HepG2 (cell line): ENCODE results near the gene POLA2. TPM values are rescaled to one million over a fixed set of nuclear protein-coding genes. Genes with fewer than 3 reads are reported as not detected.

Source experiments
- ATAD3A ChIP-seq: sonication (generic); formaldehyde crosslinking; IDR thresholded peaks from 2 replicates; pipeline ENCODE4 v1.4.0; 2020; ENCODE audit warnings: missing genetic modification reagents
- GATAD2A ChIP-seq: IDR thresholded peaks from 2 replicates; pipeline ENCODE4 v1.6.1; 2016
- HES4 ChIP-seq: sonication (generic); formaldehyde crosslinking; IDR thresholded peaks from 2 replicates; pipeline ENCODE4 v1.9.0; 2021; ENCODE audit warnings: mild to moderate bottlenecking, missing genetic modification reagents, borderline replicate concordance
- HMG20B ChIP-seq: conservative IDR thresholded peaks from 2 replicates; pipeline ENCODE4 v1.6.1; 2016; ENCODE audit warnings: missing genetic modification reagents, missing compliant biosample characterization
- NCOA1 ChIP-seq: sonication (generic); formaldehyde crosslinking; IDR thresholded peaks from 2 replicates; pipeline ENCODE4 v1.9.0; 2021; ENCODE audit warnings: missing genetic modification reagents
- NR0B2 ChIP-seq: sonication (generic); formaldehyde crosslinking; IDR thresholded peaks from 2 replicates; pipeline ENCODE4 v1.4.0; 2020; ENCODE audit warnings: mild to moderate bottlenecking, missing genetic modification reagents
- PHF5A ChIP-seq: IDR thresholded peaks from one replicate; pipeline ENCODE4 v1.6.1; 2018; ENCODE audit warnings: low read depth, missing genetic modification reagents; ENCODE audit not compliant: unreplicated experiment
- RARA ChIP-seq: IDR thresholded peaks from 2 replicates; pipeline ENCODE4 v1.6.1; 2016; ENCODE audit warnings: missing genetic modification reagents, missing compliant biosample characterization
- SRSF4 ChIP-seq: fragments of 200-400 bp; formaldehyde crosslinking; IDR thresholded peaks from one replicate; pipeline ENCODE4 v1.6.1; 2018; ENCODE audit warnings: mild to moderate bottlenecking, low read depth, low read length, moderate library complexity; ENCODE audit not compliant: poor library complexity, severe bottlenecking
- TCF12 ChIP-seq, 2 experiments: fragments of 450-650 bp in 1 of 2; sonication (generic) in 1 of 2; formaldehyde crosslinking in 1 of 2; IDR thresholded peaks; 2 replicates each; pipeline versions ENCODE4 v1.6.1 to v1.8.0; 2017 to 2022; ENCODE audit warnings: antibody characterized with exemption in 1 of 2, mild to moderate bottlenecking in 1 of 2, missing genetic modification reagents in 1 of 2, moderate library complexity in 1 of 2
- THYN1 ChIP-seq: sonication (generic); formaldehyde crosslinking; IDR thresholded peaks from 2 replicates; pipeline ENCODE4 v1.8.1; 2023; ENCODE audit warnings: low read depth, mild to moderate bottlenecking, moderate library complexity, missing genetic modification reagents, borderline replicate concordance
- ZC3H13 ChIP-seq: sonication (generic); formaldehyde crosslinking; IDR thresholded peaks from 2 replicates; pipeline ENCODE4 v1.8.1; 2023; ENCODE audit warnings: mild to moderate bottlenecking, missing genetic modification reagents, moderate library complexity
- ZNF136 ChIP-seq: sonication (generic); formaldehyde crosslinking; IDR thresholded peaks from 2 replicates; pipeline ENCODE4 v1.8.1; 2022; ENCODE audit warnings: low read depth, mild to moderate bottlenecking, moderate library complexity, missing genetic modification reagents
- ZNF160 ChIP-seq: sonication (generic); formaldehyde crosslinking; IDR thresholded peaks from 2 replicates; pipeline ENCODE4 v1.8.0; 2022; ENCODE audit warnings: mild to moderate bottlenecking, inconsistent platforms, missing genetic modification reagents
- ZNF180 ChIP-seq: sonication (generic); formaldehyde crosslinking; IDR thresholded peaks from 2 replicates; pipeline ENCODE4 v1.4.0; 2020; ENCODE audit warnings: low read depth, missing genetic modification reagents, borderline replicate concordance
- ZNF597 ChIP-seq: sonication (generic); formaldehyde crosslinking; IDR thresholded peaks from 2 replicates; pipeline ENCODE4 v1.5.0; 2020; ENCODE audit warnings: missing genetic modification reagents
- ZNF7 ChIP-seq: IDR thresholded peaks from 2 replicates; pipeline ENCODE4 v1.6.1; 2016; ENCODE audit warnings: missing biosample characterization, missing genetic modification reagents
- polyA plus RNA-seq, 8 experiments: library from polyadenylated mRNA; depleted of rRNA in 3 of 8; stranded (reverse) in 7 of 8; unstranded in 1 of 8; fragments of >200 nt; fragmentation: Illumina TruSeq in 4 of 8; extraction: Trizol in 4 of 8; gene quantifications; 2 replicates each; pipeline versions ENCODE4 v1.2.1 to v1.2.3, GENCODE V29; 2011 to 2016; ENCODE audit warnings: low read depth in 4 of 8, missing spikeins in 1 of 8, mixed read lengths in 1 of 8; ENCODE audit not compliant: insufficient read depth in 1 of 8
- total RNA-seq, 5 experiments: library from RNA; depleted of rRNA; stranded (reverse); fragments of >200 nt; fragmentation: Illumina TruSeq; extraction: Trizol; gene quantifications; 2 replicates each; pipeline ENCODE4 v1.2.3, GENCODE V29; 2016; ENCODE audit warnings: low read depth in 1 of 5
- TF ChIP-seq, protein P1 (sequence below): sonication (generic); formaldehyde crosslinking; IDR thresholded peaks from 2 replicates; pipeline ENCODE4 v1.5.0; 2020; ENCODE audit warnings: missing genetic modification reagents
- TF ChIP-seq, protein P2 (sequence below): sonication (generic); formaldehyde crosslinking; IDR thresholded peaks from 2 replicates; pipeline ENCODE4 v1.5.0; 2020; ENCODE audit warnings: mild to moderate bottlenecking, missing genetic modification reagents
- TF ChIP-seq, protein P3 (sequence below): sonication (generic); formaldehyde crosslinking; IDR thresholded peaks from 2 replicates; pipeline ENCODE4 v1.5.1; 2020; ENCODE audit warnings: mild to moderate bottlenecking, missing genetic modification reagents

The POLA2 gene
- total and polyA plus RNA-seq, 2 of the 13 experiments (the other 11 are each of a cell fraction or from before 2014, with no cell fraction given), result 9.7 to 15.6 TPM

GRCh38 chr11:65261591-65262380 lies at the start of gene POLA2 (continued):
- no peak for TF ChIP-seq PHF5A (CRISPR knock-in tag)
- no peak for TF ChIP-seq SRSF4
- no peak for TF ChIP-seq HMG20B (CRISPR knock-in tag)
- no peak for TF ChIP-seq NCOA1 (CRISPR knock-in tag)
- no peak for TF ChIP-seq ZNF597 (CRISPR knock-in tag)
- TF ChIP-seq RARA (CRISPR knock-in tag), result no peak
- TF ChIP-seq, protein P1, sequence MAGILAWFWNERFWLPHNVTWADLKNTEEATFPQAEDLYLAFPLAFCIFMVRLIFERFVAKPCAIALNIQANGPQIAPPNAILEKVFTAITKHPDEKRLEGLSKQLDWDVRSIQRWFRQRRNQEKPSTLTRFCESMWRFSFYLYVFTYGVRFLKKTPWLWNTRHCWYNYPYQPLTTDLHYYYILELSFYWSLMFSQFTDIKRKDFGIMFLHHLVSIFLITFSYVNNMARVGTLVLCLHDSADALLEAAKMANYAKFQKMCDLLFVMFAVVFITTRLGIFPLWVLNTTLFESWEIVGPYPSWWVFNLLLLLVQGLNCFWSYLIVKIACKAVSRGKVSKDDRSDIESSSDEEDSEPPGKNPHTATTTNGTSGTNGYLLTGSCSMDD (CRISPR knock-in tag), result no peak
- TF ChIP-seq ATAD3A, result no peak
- TF ChIP-seq HES4, result no peak
- 0 out of 2 replicates have a peak, but pooled peaks have one; percentile 71 for TF ChIP-seq ZNF136 (CRISPR knock-in tag)
- no peak for TF ChIP-seq ZNF7 (CRISPR knock-in tag)
- TF ChIP-seq NR0B2 (CRISPR knock-in tag), result no peak; the same call in 1 of the 2 replicates
- TF ChIP-seq, protein P2, sequence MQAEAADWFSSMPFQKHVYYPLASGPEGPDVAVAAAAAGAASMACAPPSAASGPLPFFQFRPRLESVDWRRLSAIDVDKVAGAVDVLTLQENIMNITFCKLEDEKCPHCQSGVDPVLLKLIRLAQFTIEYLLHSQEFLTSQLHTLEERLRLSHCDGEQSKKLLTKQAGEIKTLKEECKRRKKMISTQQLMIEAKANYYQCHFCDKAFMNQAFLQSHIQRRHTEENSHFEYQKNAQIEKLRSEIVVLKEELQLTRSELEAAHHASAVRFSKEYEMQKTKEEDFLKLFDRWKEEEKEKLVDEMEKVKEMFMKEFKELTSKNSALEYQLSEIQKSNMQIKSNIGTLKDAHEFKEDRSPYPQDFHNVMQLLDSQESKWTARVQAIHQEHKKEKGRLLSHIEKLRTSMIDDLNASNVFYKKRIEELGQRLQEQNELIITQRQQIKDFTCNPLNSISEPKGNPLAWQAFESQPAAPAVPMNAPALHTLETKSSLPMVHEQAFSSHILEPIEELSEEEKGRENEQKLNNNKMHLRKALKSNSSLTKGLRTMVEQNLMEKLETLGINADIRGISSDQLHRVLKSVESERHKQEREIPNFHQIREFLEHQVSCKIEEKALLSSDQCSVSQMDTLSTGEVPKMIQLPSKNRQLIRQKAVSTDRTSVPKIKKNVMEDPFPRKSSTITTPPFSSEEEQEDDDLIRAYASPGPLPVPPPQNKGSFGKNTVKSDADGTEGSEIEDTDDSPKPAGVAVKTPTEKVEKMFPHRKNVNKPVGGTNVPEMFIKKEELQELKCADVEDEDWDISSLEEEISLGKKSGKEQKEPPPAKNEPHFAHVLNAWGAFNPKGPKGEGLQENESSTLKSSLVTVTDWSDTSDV (CRISPR knock-in tag), result peak; percentile 63; the same call in 1 of the 2 replicates
- TF ChIP-seq, protein P3, sequence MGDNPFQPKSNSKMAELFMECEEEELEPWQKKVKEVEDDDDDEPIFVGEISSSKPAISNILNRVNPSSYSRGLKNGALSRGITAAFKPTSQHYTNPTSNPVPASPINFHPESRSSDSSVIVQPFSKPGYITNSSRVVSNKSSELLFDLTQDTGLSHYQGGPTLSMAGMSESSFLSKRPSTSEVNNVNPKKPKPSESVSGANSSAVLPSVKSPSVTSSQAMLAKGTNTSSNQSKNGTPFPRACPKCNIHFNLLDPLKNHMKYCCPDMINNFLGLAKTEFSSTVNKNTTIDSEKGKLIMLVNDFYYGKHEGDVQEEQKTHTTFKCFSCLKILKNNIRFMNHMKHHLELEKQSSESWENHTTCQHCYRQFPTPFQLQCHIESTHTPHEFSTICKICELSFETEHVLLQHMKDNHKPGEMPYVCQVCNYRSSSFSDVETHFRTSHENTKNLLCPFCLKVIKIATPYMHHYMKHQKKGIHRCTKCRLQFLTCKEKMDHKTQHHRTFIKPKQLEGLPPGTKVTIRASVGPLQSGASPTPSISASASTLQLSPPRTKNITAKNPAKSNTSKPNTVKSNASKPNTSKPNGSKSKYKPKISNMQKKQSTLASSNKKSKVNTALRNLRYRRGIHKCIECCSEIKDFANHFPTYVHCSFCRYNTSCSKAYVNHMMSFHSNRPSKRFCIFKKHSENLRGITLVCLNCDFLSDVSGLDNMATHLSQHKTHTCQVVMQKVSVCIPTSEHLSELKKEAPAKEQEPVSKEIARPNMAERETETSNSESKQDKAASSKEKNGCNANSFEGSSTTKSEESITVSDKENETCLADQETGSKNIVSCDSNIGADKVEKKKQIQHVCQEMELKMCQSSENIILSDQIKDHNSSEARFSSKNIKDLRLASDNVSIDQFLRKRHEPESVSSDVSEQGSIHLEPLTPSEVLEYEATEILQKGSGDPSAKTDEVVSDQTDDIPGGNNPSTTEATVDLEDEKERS (CRISPR knock-in tag), result 0 out of 2 replicates have a peak, but pooled peaks have one; percentile 4
- no peak for TF ChIP-seq GATAD2A (CRISPR knock-in tag)
- no peak for TF ChIP-seq ZNF180 (CRISPR knock-in tag)
- no peak for TF ChIP-seq ZNF160 (CRISPR knock-in tag)
- TF ChIP-seq TCF12 (IDR thresholded peaks at IDR 0.05), result no peak
- peak; percentile 27; the same call in 1 of the 2 replicates for TF ChIP-seq TCF12 (CRISPR knock-in tag; IDR thresholded peaks at IDR 0.05)
- TF ChIP-seq THYN1 (CRISPR knock-in tag), result no peak
- TF ChIP-seq ZC3H13 (CRISPR knock-in tag), result 0 out of 2 replicates have a peak, but pooled peaks have one; percentile 55
